GM21576 (cell line): Measurements from ENCODE around the gene GPR156.
"Not testable (repeated sequence)": the region's sequence is repeated elsewhere in the genome, so short reads cannot be mapped to it uniquely, and the experiment has no call there.

ENCODE experiments used
- ATAC-seq: cut with Tn5 transposase; IDR thresholded peaks from one replicate; pipeline ENCODE4 v1.9.1; 2021; ENCODE audit warnings: mild to moderate bottlenecking, moderate library complexity; ENCODE audit not compliant: unreplicated experiment

Gene GPR156

GRCh38 chr3:120284747-120285507, at the start of gene GPR156:
Gene GPR156 (minus strand): TSS chr3:120285222. CDS start chr3:120244098, 41,124 bp downstream.
- no peak for ATAC-seq

GRCh38 chr3:120332646-120333045, 47.6 kb upstream of the GPR156 start:
- no peak for ATAC-seq

GRCh38 chr3:120331076-120331475, 46.1 kb upstream of the GPR156 start:
- ATAC-seq: no peak

GRCh38 chr3:120326784-120327183, 41.8 kb upstream of the GPR156 start:
- ATAC-seq: no peak

GRCh38 chr3:120324190-120324589, 39.2 kb upstream of the GPR156 start:
- ATAC-seq: no peak

- ATAC-seq: not testable (repeated sequence)
Observed at GRCh38 chr3:120323761-120324160, 38.7 kb upstream of the GPR156 start.

GRCh38 chr3:120311863-120312794, 27.1 kb upstream of the GPR156 start:
- no peak for ATAC-seq

GRCh38 chr3:120306519-120307455, 21.8 kb upstream of the GPR156 start:
- no peak for ATAC-seq

- ATAC-seq: no peak
Observed at GRCh38 chr3:120304616-120305015, 19.6 kb upstream of the GPR156 start.

- no peak for ATAC-seq
Observed at GRCh38 chr3:120302361-120302760, 17.3 kb upstream of the GPR156 start.

- no peak for ATAC-seq
Observed at GRCh38 chr3:120300971-120301370, 15.9 kb upstream of the GPR156 start.

GRCh38 chr3:120299403-120299802, 14.4 kb upstream of the GPR156 start:
- no peak for ATAC-seq

- no peak for ATAC-seq
Observed at GRCh38 chr3:120298996-120299395, 14.0 kb upstream of the GPR156 start.

- ATAC-seq: not testable (repeated sequence)
Observed at GRCh38 chr3:120291552-120291951, 6.5 kb upstream of the GPR156 start.

- ATAC-seq: no peak
Observed at GRCh38 chr3:120289636-120290035, 4.6 kb upstream of the GPR156 start.

- no peak for ATAC-seq
Observed at GRCh38 chr3:120286465-120286864, 1.4 kb upstream of the GPR156 start.

GRCh38 chr3:120285508-120285841, 453 bp upstream of the GPR156 start:
- no peak for ATAC-seq

GRCh38 chr3:120281261-120281660, 3.8 kb downstream of the GPR156 start:
- ATAC-seq: no peak

GRCh38 chr3:120280566-120280965, 4.5 kb downstream of the GPR156 start:
- ATAC-seq: no peak

- ATAC-seq: no peak
Observed at GRCh38 chr3:120280026-120280425, 5.0 kb downstream of the GPR156 start.

GRCh38 chr3:120276767-120277166, 8.3 kb downstream of the GPR156 start:
- ATAC-seq: no peak
